SKM-1 treated with dmso at 0.1 percent for 144 hours (cell line): ENCODE data around the gene KRT33A.

Experiments
- DNase-seq: peaks from one replicate; lab custom pipeline; 2025; ENCODE audit not compliant: unreplicated experiment; lab: John Stamatoyannopoulos, UW

KRT33A gene

GRCh38 chr17:41331606-41332005 is 19.0 kb downstream of the KRT33A start:
- no peak for DNase-seq

GRCh38 chr17:41329279-41329948 is 21.2 kb downstream of the KRT33A start:
- DNase-seq: no peak

- no peak for DNase-seq
These were observed 22.4 kb downstream of the KRT33A start for GRCh38 chr17:41328207-41328606.

GRCh38 chr17:41327411-41328120 is 23.1 kb downstream of the KRT33A start:
- no peak for DNase-seq

- no peak for DNase-seq
These were observed 24.2 kb downstream of the KRT33A start for GRCh38 chr17:41326173-41327145.

GRCh38 chr17:41325611-41326010 is 25.0 kb downstream of the KRT33A start:
- no peak for DNase-seq

- DNase-seq: no peak
These were observed 25.5 kb downstream of the KRT33A start for GRCh38 chr17:41325126-41325525.

GRCh38 chr17:41324180-41325075 is 26.2 kb downstream of the KRT33A start:
- DNase-seq: no peak

- DNase-seq: no peak
These were observed 27.4 kb downstream of the KRT33A start for GRCh38 chr17:41322903-41323895.

GRCh38 chr17:41322094-41322902 is 28.3 kb downstream of the KRT33A start:
- no peak for DNase-seq

- no peak for DNase-seq
These were observed 32.4 kb downstream of the KRT33A start for GRCh38 chr17:41318231-41318630.

- no peak for DNase-seq
These were observed 34.7 kb downstream of the KRT33A start for GRCh38 chr17:41315814-41316445.

GRCh38 chr17:41315204-41315794 is 35.3 kb downstream of the KRT33A start, which contains the start of gene KRTAP17-1:
KRTAP17-1 (minus strand) TSS chr17:41315710; CDS start chr17:41315650, 60 bp downstream.
- DNase-seq: no peak

- DNase-seq: no peak
These were observed 39.5 kb downstream of the KRT33A start for GRCh38 chr17:41311111-41311510.

- DNase-seq: no peak
These were observed 41.7 kb downstream of the KRT33A start, which contains the start of gene KRTAP16-1 for GRCh38 chr17:41308918-41309359. KRTAP16-1 (minus strand) TSS chr17:41309309; CDS start chr17:41309253, 56 bp downstream.

GRCh38 chr17:41308251-41308917 is 42.2 kb downstream of the KRT33A start:
- no peak for DNase-seq

GRCh38 chr17:41307647-41308046 is 43.0 kb downstream of the KRT33A start:
- DNase-seq: no peak
